ENCODE data around the gene EQTN. TPM values are rescaled to one million over a fixed set of nuclear protein-coding genes. Genes with fewer than 3 reads are reported as not detected.

Gene EQTN
- total RNA-seq, 4 donors from 2014 or later = 0.66 to 1.1 TPM; not detected in 2

DNA sequence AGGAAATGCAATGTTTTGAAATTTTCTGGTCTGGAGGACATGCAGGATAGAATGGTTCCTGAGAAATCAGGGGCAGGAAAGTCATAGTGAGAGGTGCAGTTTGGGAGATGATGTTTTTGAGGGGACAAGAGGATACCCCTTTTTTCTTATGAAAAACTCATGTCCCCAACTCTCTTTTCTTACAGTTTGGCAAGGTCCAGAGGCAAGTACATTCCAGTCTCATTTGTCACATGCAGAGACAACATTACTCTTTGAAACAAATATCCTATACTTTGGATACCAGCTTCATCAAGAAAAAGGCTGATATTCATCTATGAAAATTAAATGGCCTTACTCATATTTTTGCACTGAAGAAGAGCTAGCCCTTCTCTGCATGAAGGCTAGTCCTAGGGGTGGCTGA lies 48.2 kb downstream of the EQTN start:
- TF ChIP-seq, protein P1, sequence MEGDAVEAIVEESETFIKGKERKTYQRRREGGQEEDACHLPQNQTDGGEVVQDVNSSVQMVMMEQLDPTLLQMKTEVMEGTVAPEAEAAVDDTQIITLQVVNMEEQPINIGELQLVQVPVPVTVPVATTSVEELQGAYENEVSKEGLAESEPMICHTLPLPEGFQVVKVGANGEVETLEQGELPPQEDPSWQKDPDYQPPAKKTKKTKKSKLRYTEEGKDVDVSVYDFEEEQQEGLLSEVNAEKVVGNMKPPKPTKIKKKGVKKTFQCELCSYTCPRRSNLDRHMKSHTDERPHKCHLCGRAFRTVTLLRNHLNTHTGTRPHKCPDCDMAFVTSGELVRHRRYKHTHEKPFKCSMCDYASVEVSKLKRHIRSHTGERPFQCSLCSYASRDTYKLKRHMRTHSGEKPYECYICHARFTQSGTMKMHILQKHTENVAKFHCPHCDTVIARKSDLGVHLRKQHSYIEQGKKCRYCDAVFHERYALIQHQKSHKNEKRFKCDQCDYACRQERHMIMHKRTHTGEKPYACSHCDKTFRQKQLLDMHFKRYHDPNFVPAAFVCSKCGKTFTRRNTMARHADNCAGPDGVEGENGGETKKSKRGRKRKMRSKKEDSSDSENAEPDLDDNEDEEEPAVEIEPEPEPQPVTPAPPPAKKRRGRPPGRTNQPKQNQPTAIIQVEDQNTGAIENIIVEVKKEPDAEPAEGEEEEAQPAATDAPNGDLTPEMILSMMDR (IDR thresholded peaks at IDR 0.05; ENCODE audit: low read depth) = no peak

DNA sequence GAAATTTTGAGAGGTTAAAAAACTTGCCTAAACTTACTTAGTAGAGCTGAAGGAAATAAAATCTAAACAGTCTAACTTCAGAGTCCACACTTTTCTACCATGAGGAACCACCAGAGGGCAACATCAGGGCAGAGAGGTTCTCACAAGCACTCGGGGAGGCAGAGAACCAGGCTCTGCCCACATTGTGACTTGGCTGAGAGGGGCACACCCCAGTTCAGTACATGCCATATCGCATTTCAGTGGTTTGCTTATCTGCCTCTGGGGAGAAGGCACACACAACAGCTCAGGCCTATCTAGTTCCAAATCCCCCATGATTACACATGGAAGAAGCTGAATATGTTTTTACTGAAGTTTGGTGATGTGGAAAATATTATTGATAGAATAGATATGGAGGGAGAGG lies 49.2 kb downstream of the EQTN start:
- TF ChIP-seq, protein P1 (IDR thresholded peaks at IDR 0.05; ENCODE audit: low read depth) = no peak

Other genes with a start within 250 kb of the EQTN start
- gene TEK, start 187.9 kb downstream of the EQTN start, total RNA-seq = 10 to 100 TPM in 3 of 4 donors, 1 to 10 TPM in 1; 8.3 to 36.7 (median 16.7) TPM
- gene IFNK, start 227.1 kb upstream of the EQTN start, total RNA-seq = not detected
- 10 to 100 TPM; 11.9 to 13.4 (median 12.6) TPM for gene MOB3B, start 232.7 kb upstream of the EQTN start, total RNA-seq